HK-2 (cell line): ENCODE data around the gene COL27A1.
"Not testable (repeated sequence)": the region's sequence is repeated elsewhere in the genome, so short reads cannot be mapped to it uniquely, and the experiment has no call there.

Source experiments
- DNase-seq: peaks from one replicate; pipeline ENCODE4 v3.0.0-alpha.2; 2018; ENCODE audit not compliant: unreplicated experiment

The COL27A1 gene

GRCh38 chr9:114308361-114308950 lies 153.1 kb downstream of the COL27A1 start:
- no peak for DNase-seq

GRCh38 chr9:114309096-114309495 lies 153.8 kb downstream of the COL27A1 start:
- no peak for DNase-seq

GRCh38 chr9:114310471-114311450 lies 155.4 kb downstream of the COL27A1 start:
- DNase-seq, result no peak

GRCh38 chr9:114311571-114312512 lies 156.5 kb downstream of the COL27A1 start:
- DNase-seq, result no peak

GRCh38 chr9:114312513-114312875 lies 157.2 kb downstream of the COL27A1 start:
- DNase-seq, result no peak

- no peak for DNase-seq
Observed at GRCh38 chr9:114313186-114313585, 157.8 kb downstream of the COL27A1 start.

GRCh38 chr9:114314256-114314867 lies 159.0 kb downstream of the COL27A1 start:
- no peak for DNase-seq

- no peak for DNase-seq
Observed at GRCh38 chr9:114314881-114315722, 159.8 kb downstream of the COL27A1 start.

- no peak for DNase-seq
Observed at GRCh38 chr9:114315723-114316363, 160.5 kb downstream of the COL27A1 start.

- DNase-seq, result no peak
Observed at GRCh38 chr9:114316605-114317230, 161.4 kb downstream of the COL27A1 start.

GRCh38 chr9:114317665-114318357 lies 162.5 kb downstream of the COL27A1 start:
- DNase-seq, result no peak

GRCh38 chr9:114318416-114318815 lies 163.1 kb downstream of the COL27A1 start:
- DNase-seq, result no peak

- no peak for DNase-seq
Observed at GRCh38 chr9:114319147-114319546, 163.8 kb downstream of the COL27A1 start.

GRCh38 chr9:114320710-114321109 lies 165.4 kb downstream of the COL27A1 start:
- DNase-seq, result peak; percentile 35

GRCh38 chr9:114321759-114322158 lies 166.4 kb downstream of the COL27A1 start:
- no peak for DNase-seq

- DNase-seq, result not testable (repeated sequence)
Observed at GRCh38 chr9:114322160-114322818, 167.0 kb downstream of the COL27A1 start.

GRCh38 chr9:114322831-114323531 lies 167.6 kb downstream of the COL27A1 start, which contains the start of gene ORM1:
Gene ORM1, plus strand, starts transcription at chr9:114323098. Its CDS starts 36 bp downstream, at chr9:114323134.
- DNase-seq, result not testable (repeated sequence)

GRCh38 chr9:114323849-114324248 lies 168.5 kb downstream of the COL27A1 start:
- DNase-seq, result not testable (repeated sequence)
